Measurements from ENCODE around the gene FRMD1.
A peak's percentile ranks its signal among the peaks of the same experiment; 100 is the strongest.

FRMD1 gene

GRCh38 chr6:168103050-168103830 is 24.2 kb upstream of the FRMD1 start:
- TF ChIP-seq GATA3 (IDR thresholded peaks at IDR 0.05; ENCODE audit: low read depth, low read length) (no peak), GATA2 (IDR thresholded peaks at IDR 0.05; ENCODE audit: low read depth, low read length) (no peak)

GRCh38 chr6:168102315-168102985 is 23.4 kb upstream of the FRMD1 start:
- TF ChIP-seq GATA3 (IDR thresholded peaks at IDR 0.05; ENCODE audit: low read depth, low read length) (no peak), GATA2 (IDR thresholded peaks at IDR 0.05; ENCODE audit: low read depth, low read length) (no peak)

- TF ChIP-seq GATA2 (IDR thresholded peaks at IDR 0.05; ENCODE audit: low read depth, low read length) (no peak), GATA3 (IDR thresholded peaks at IDR 0.05; ENCODE audit: low read depth, low read length) (no peak)
These were observed 22.7 kb upstream of the FRMD1 start for GRCh38 chr6:168101590-168102314.

GRCh38 chr6:168100803-168101589 is 22.0 kb upstream of the FRMD1 start:
- TF ChIP-seq GATA2 (IDR thresholded peaks at IDR 0.05; ENCODE audit: low read depth, low read length) (no peak), GATA3 (IDR thresholded peaks at IDR 0.05; ENCODE audit: low read depth, low read length) (no peak)

GRCh38 chr6:168100011-168100802 is 21.2 kb upstream of the FRMD1 start:
- TF ChIP-seq GATA3 (IDR thresholded peaks at IDR 0.05; ENCODE audit: low read depth, low read length) (no peak), GATA2 (IDR thresholded peaks at IDR 0.05; ENCODE audit: low read depth, low read length) (no peak)

GRCh38 chr6:168099201-168100010 is 20.4 kb upstream of the FRMD1 start:
- TF ChIP-seq GATA2 (IDR thresholded peaks at IDR 0.05; ENCODE audit: low read depth, low read length) (no peak), GATA3 (IDR thresholded peaks at IDR 0.05; ENCODE audit: low read depth, low read length) (no peak)

- TF ChIP-seq GATA2 (IDR thresholded peaks at IDR 0.05; ENCODE audit: low read depth, low read length) (no peak), GATA3 (IDR thresholded peaks at IDR 0.05; ENCODE audit: low read depth, low read length) (no peak)
These were observed 19.4 kb upstream of the FRMD1 start for GRCh38 chr6:168098431-168098861.

- TF ChIP-seq GATA3 (IDR thresholded peaks at IDR 0.05; ENCODE audit: low read depth, low read length) (no peak), GATA2 (IDR thresholded peaks at IDR 0.05; ENCODE audit: low read depth, low read length) (peak; percentile 80)
These were observed 18.8 kb upstream of the FRMD1 start for GRCh38 chr6:168097621-168098430.

- TF ChIP-seq GATA2 (IDR thresholded peaks at IDR 0.05; ENCODE audit: low read depth, low read length) (no peak), GATA3 (IDR thresholded peaks at IDR 0.05; ENCODE audit: low read depth, low read length) (no peak)
These were observed 18.2 kb upstream of the FRMD1 start for GRCh38 chr6:168097221-168097620.

- peak; percentile 52 for TF ChIP-seq GATA2 (IDR thresholded peaks at IDR 0.05; ENCODE audit: low read depth, low read length)
- no peak for TF ChIP-seq GATA3 (IDR thresholded peaks at IDR 0.05; ENCODE audit: low read depth, low read length)
These were observed 17.3 kb upstream of the FRMD1 start for GRCh38 chr6:168096271-168096764.

GRCh38 chr6:168095716-168096250 is 16.8 kb upstream of the FRMD1 start:
- TF ChIP-seq GATA2 (IDR thresholded peaks at IDR 0.05; ENCODE audit: low read depth, low read length) (no peak), GATA3 (IDR thresholded peaks at IDR 0.05; ENCODE audit: low read depth, low read length) (no peak)

All from SH-SY5Y (cell line).